HepG2 (cell line): ENCODE results near the gene HSD17B2. TPM values are rescaled to one million over a fixed set of nuclear protein-coding genes. Genes with fewer than 3 reads are reported as not detected.

Source experiments
- ATAC-seq: fragments of 200-7000 bp; cut with Tn5 transposase; 3 replicates; pipeline ENCODE4 v1.9.1; 2020; ENCODE audit warnings: mild to moderate bottlenecking, moderate library complexity
- BruUV-seq: library from RNA; stranded (reverse); fragments of 400-500 nt; replicated peaks from 2 replicates; lab custom pipeline; 2021; lab: Mats Ljungman, UMichigan
- CTCF ChIA-PET: fragments of 300-600 bp; formaldehyde crosslinking; extraction: SDS; loops from one replicate; lab custom pipeline; 2021; ENCODE audit warnings: low total read pairs, inconsistent platforms, low intra/inter-chr PET ratio; lab: Yijun Ruan, JAX
- POLR2A ChIA-PET: fragments of 350-600 bp; sonication (Branson Sonifier 250); formaldehyde crosslinking; loops from one replicate; lab custom pipeline; 2020; ENCODE audit warnings: antibody characterized with exemption, inconsistent platforms; lab: Yijun Ruan, JAX
- DNase-seq: peaks from one replicate; pipeline ENCODE4 v3.0.0-alpha.2; 2015; ENCODE audit warnings: low spot score
- FAIRE-seq: peaks from 3 replicates; lab custom pipeline; 2011; peaks lifted over from hg19 to GRCh38; lab: Jason Lieb, UNC
- H2AFZ ChIP-seq: one replicate; pipeline ENCODE4 v1.6.1; 2011; ENCODE audit warnings: low read length, inconsistent platforms
- H3K27ac ChIP-seq: fragments of 300-600 bp; 3 replicates; pipeline ENCODE4 v1.8.0; 2011; ENCODE audit warnings: mixed run types, mild to moderate bottlenecking, mixed read lengths, low read length, inconsistent platforms; ENCODE audit not compliant: insufficient read depth; ENCODE audit errors: extremely low read length
- H3K27me3 ChIP-seq, 2 experiments: fragments of 200-600 bp in 1 of 2; 2 replicates in 1 of 2; 3 replicates in 1 of 2; pipeline versions ENCODE4 v1.6.0 to v1.8.0; 2011; ENCODE audit warnings: low read length in 2 of 2, mild to moderate bottlenecking in 2 of 2, moderate library complexity in 2 of 2, inconsistent platforms in 1 of 2; ENCODE audit not compliant: insufficient read depth in 2 of 2, control insufficient read depth in 1 of 2
- H3K36me3 ChIP-seq, 2 experiments: fragments of 200-600 bp in 1 of 2; replicated peaks in 1 of 2; 2 replicates in 1 of 2; 3 replicates in 1 of 2; pipeline versions ENCODE4 v1.5.1 to v1.8.0; 2011; ENCODE audit warnings: low read length in 2 of 2, inconsistent platforms in 1 of 2; ENCODE audit not compliant: insufficient read depth in 2 of 2, control insufficient read depth in 1 of 2
- H3K4me1 ChIP-seq: 2 replicates; pipeline ENCODE4 v1.5.1; 2012; ENCODE audit warnings: low read length, inconsistent platforms; ENCODE audit not compliant: insufficient read depth
- H3K4me2 ChIP-seq: 2 replicates; pipeline ENCODE4 v1.6.0; 2011; ENCODE audit warnings: low read depth, low read length, inconsistent platforms
- H3K4me3 ChIP-seq, 3 experiments: fragments of 200-600 bp in 1 of 3; sonication (generic), shearing (Covaris generic) in 1 of 3; replicated peaks in 1 of 3; 2 replicates each; pipeline ENCODE4 v1.5.1; 2011 to 2016; ENCODE audit warnings: low read length in 3 of 3, inconsistent platforms in 2 of 3, low read depth in 2 of 3, mild to moderate bottlenecking in 2 of 3, control low read depth in 1 of 3, mixed read lengths in 1 of 3; ENCODE audit not compliant: insufficient read depth in 1 of 3
- H3K79me2 ChIP-seq: one replicate; pipeline ENCODE4 v1.6.1; 2011; ENCODE audit warnings: low read length, inconsistent platforms; ENCODE audit not compliant: insufficient read depth
- H3K9ac ChIP-seq: 2 replicates; pipeline ENCODE4 v1.6.0; 2011; ENCODE audit warnings: mild to moderate bottlenecking, low read depth, low read length, inconsistent platforms; ENCODE audit not compliant: insufficient read depth
- H3K9me3 ChIP-seq: 2 replicates; pipeline ENCODE4 v1.5.1; 2012; ENCODE audit warnings: mild to moderate bottlenecking, low read length
- H4K20me1 ChIP-seq: 2 replicates; pipeline ENCODE4 v1.6.0; 2011; ENCODE audit warnings: inconsistent platforms, mild to moderate bottlenecking, low read length, moderate library complexity; ENCODE audit not compliant: insufficient read depth
- ATM ChIP-seq: fragments of 450-650 bp; IDR thresholded peaks from 2 replicates; pipeline ENCODE4 v1.7.1; 2017; ENCODE audit warnings: mild to moderate bottlenecking, borderline replicate concordance
- CREB1 ChIP-seq, 2 experiments: fragments of 450-650 bp in 1 of 2; IDR thresholded peaks; 2 replicates each; pipeline ENCODE4 v1.6.1; 2016 to 2017; ENCODE audit warnings: control low read depth in 1 of 2, mild to moderate bottlenecking in 1 of 2, missing compliant biosample characterization in 1 of 2, missing genetic modification characterization in 1 of 2
- FOXO4 ChIP-seq: sonication (generic); formaldehyde crosslinking; conservative IDR thresholded peaks from 2 replicates; pipeline ENCODE4 v1.8.1; 2023; ENCODE audit warnings: missing genetic modification reagents
- HMG20A ChIP-seq: IDR thresholded peaks from 2 replicates; pipeline ENCODE4 v1.6.1; 2016; ENCODE audit warnings: borderline replicate concordance
- MAFF ChIP-seq: IDR thresholded peaks from 2 replicates; pipeline ENCODE4 v1.6.1; 2011; ENCODE audit warnings: low read depth, low read length, improper control_type of control experiment
- MBNL3 ChIP-seq: fragments of 250-450 bp; sonication (Bioruptor Pico); conservative IDR thresholded peaks from 2 replicates; pipeline ENCODE4 v1.8.0; 2022; ENCODE audit warnings: mild to moderate bottlenecking, inconsistent platforms
- NFATC3 ChIP-seq: sonication (generic); formaldehyde crosslinking; IDR thresholded peaks from 2 replicates; pipeline ENCODE4 v1.5.1; 2020; ENCODE audit warnings: mild to moderate bottlenecking, missing genetic modification reagents
- SETDB1 ChIP-seq: sonication (generic); formaldehyde crosslinking; IDR thresholded peaks from 2 replicates; pipeline ENCODE4 v1.5.1; 2020; ENCODE audit warnings: missing genetic modification reagents, mild to moderate bottlenecking, borderline replicate concordance
- SRF ChIP-seq: IDR thresholded peaks from 2 replicates; pipeline ENCODE4 v1.6.1; 2011; ENCODE audit warnings: mild to moderate bottlenecking, low read depth, low read length, moderate library complexity
- TEF ChIP-seq: sonication (generic); formaldehyde crosslinking; IDR thresholded peaks from 2 replicates; pipeline ENCODE4 v1.5.0; 2020; ENCODE audit warnings: missing genetic modification reagents
- ZMYM2 ChIP-seq: sonication (generic); formaldehyde crosslinking; IDR thresholded peaks from 2 replicates; pipeline ENCODE4 v1.8.0; 2022; ENCODE audit warnings: mild to moderate bottlenecking, missing genetic modification reagents
- ZNF7 ChIP-seq: IDR thresholded peaks from 2 replicates; pipeline ENCODE4 v1.6.1; 2016; ENCODE audit warnings: missing biosample characterization, missing genetic modification reagents
- WGBS: methylation state at CpG from one replicate; pipeline ENCODE4 v1.1.6; 2017; ENCODE audit warnings: low lambda C conversion rate; 5-methylcytosine and 5-hydroxymethylcytosine counted together
- in situ Hi-C: cut with HindIII; loops from 2 replicates; pipeline ENCODE4 v1.10.0; 2017; ENCODE audit warnings: low pct_unique_long_range_greater_than_20kb; ENCODE audit not compliant: extremely low pct_ligation_motif_present
- intact Hi-C: fragments of 100-400 bp; cut with micrococcal nuclease; formaldehyde crosslinking; loops from one replicate; pipeline ENCODE4 v1.10.0; 2022; ENCODE audit not compliant: unreplicated experiment
- polyA plus RNA-seq, 8 experiments: library from polyadenylated mRNA; depleted of rRNA in 3 of 8; stranded (reverse) in 7 of 8; unstranded in 1 of 8; fragments of >200 nt; fragmentation: Illumina TruSeq in 4 of 8; extraction: Trizol in 4 of 8; gene quantifications; 2 replicates each; pipeline versions ENCODE4 v1.2.1 to v1.2.3, GENCODE V29; 2011 to 2016; ENCODE audit warnings: low read depth in 4 of 8, missing spikeins in 1 of 8, mixed read lengths in 1 of 8; ENCODE audit not compliant: insufficient read depth in 1 of 8
- total RNA-seq, 5 experiments: library from RNA; depleted of rRNA; stranded (reverse); fragments of >200 nt; fragmentation: Illumina TruSeq; extraction: Trizol; gene quantifications; 2 replicates each; pipeline ENCODE4 v1.2.3, GENCODE V29; 2016; ENCODE audit warnings: low read depth in 1 of 5
- TF ChIP-seq, protein P1 (sequence below): sonication (generic); formaldehyde crosslinking; IDR thresholded peaks from 2 replicates; pipeline ENCODE4 v1.9.0; 2021; ENCODE audit warnings: missing genetic modification reagents, borderline replicate concordance
- TF ChIP-seq, protein P2 (sequence below): sonication (generic); formaldehyde crosslinking; IDR thresholded peaks from 2 replicates; pipeline ENCODE4 v1.4.0; 2020; ENCODE audit warnings: low read depth, mild to moderate bottlenecking, missing genetic modification reagents
- TF ChIP-seq, protein P3 (sequence below): IDR thresholded peaks from 2 replicates; pipeline ENCODE4 v1.6.1; 2018; ENCODE audit warnings: missing genetic modification reagents

Gene HSD17B2
- total and polyA plus RNA-seq, 2 of the 13 experiments (the other 11 are each of a cell fraction or from before 2014, with no cell fraction given) = 26.3 to 69.3 TPM

GRCh38 chr16:82043680-82044584 is 8.9 kb downstream of the HSD17B2 start (continued):
- TF ChIP-seq TEF (CRISPR knock-in tag) = no peak
- TF ChIP-seq, protein P1, sequence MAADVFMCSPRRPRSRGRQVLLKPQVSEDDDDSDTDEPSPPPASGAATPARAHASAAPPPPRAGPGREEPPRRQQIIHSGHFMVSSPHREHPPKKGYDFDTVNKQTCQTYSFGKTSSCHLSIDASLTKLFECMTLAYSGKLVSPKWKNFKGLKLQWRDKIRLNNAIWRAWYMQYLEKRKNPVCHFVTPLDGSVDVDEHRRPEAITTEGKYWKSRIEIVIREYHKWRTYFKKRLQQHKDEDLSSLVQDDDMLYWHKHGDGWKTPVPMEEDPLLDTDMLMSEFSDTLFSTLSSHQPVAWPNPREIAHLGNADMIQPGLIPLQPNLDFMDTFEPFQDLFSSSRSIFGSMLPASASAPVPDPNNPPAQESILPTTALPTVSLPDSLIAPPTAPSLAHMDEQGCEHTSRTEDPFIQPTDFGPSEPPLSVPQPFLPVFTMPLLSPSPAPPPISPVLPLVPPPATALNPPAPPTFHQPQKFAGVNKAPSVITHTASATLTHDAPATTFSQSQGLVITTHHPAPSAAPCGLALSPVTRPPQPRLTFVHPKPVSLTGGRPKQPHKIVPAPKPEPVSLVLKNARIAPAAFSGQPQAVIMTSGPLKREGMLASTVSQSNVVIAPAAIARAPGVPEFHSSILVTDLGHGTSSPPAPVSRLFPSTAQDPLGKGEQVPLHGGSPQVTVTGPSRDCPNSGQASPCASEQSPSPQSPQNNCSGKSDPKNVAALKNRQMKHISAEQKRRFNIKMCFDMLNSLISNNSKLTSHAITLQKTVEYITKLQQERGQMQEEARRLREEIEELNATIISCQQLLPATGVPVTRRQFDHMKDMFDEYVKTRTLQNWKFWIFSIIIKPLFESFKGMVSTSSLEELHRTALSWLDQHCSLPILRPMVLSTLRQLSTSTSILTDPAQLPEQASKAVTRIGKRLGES (CRISPR knock-in tag) = no peak

- in situ Hi-C loops (no loop called here), intact Hi-C loops (no loop called here)
- no TSS peak for BruUV-seq
- FAIRE-seq = peak; percentile 64
- no peaks in the 10 kb centered on the region; the same call in 1 of the 2 replicates for H4K20me1 ChIP-seq
- H3K36me3 ChIP-seq = peaks cover 2 to 5% of the 10 kb centered on the region in 2 experiments; a peak in 4 of 5 replicates
- H3K79me2 ChIP-seq = peaks cover 51% of the 10 kb centered on the region
- peak; percentile 91 for ATAC-seq
- 69% methylated on average over 3 of the region's 3 CpGs for WGBS
- POLR2A ChIA-PET = interaction anchor here (0.7 to 2.4 kb wide), 5 partner anchors 10 to 125 kb away, joined by 3 to 9 read pairs (median 3); partner anchors contain the start of genes HSD17B2 and MPHOSPH6
- CTCF ChIA-PET = no interaction called here
- peak; percentile 74 for DNase-seq
- no peak overlapping the region for H2AFZ ChIP-seq
- peaks cover 78% of the 10 kb centered on the region for H3K4me1 ChIP-seq
- no peaks in the 10 kb centered on the region for H3K27me3 ChIP-seq
- peak overlapping the region; percentile 58 for H3K4me2 ChIP-seq
- no peaks in the 10 kb centered on the region for H3K9me3 ChIP-seq
- H3K27ac ChIP-seq = peak overlapping the region; percentile 25
- H3K4me3 ChIP-seq = peak overlapping the region in 1 of 3 experiments; percentile 8; a peak in 1 of 6 replicates
- H3K9ac ChIP-seq = no peak overlapping the region
- TF ChIP-seq NFATC3 (CRISPR knock-in tag) (no peak), HMG20A (CRISPR knock-in tag) (no peak), ZNF7 (CRISPR knock-in tag) (no peak), CREB1 (IDR thresholded peaks at IDR 0.05) (no peak), CREB1 (CRISPR knock-in tag; IDR thresholded peaks at IDR 0.05) (no peak), ZMYM2 (peak; percentile 56; the same call in 1 of the 2 replicates), MAFF (no peak), MBNL3 (CRISPR knock-in tag) (no peak), ATM (no peak), FOXO4 (CRISPR knock-in tag) (no peak), SETDB1 (CRISPR knock-in tag) (no peak), SRF (no peak)
- TF ChIP-seq, protein P2, sequence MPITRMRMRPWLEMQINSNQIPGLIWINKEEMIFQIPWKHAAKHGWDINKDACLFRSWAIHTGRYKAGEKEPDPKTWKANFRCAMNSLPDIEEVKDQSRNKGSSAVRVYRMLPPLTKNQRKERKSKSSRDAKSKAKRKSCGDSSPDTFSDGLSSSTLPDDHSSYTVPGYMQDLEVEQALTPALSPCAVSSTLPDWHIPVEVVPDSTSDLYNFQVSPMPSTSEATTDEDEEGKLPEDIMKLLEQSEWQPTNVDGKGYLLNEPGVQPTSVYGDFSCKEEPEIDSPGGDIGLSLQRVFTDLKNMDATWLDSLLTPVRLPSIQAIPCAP = no peak
- TF ChIP-seq, protein P3, sequence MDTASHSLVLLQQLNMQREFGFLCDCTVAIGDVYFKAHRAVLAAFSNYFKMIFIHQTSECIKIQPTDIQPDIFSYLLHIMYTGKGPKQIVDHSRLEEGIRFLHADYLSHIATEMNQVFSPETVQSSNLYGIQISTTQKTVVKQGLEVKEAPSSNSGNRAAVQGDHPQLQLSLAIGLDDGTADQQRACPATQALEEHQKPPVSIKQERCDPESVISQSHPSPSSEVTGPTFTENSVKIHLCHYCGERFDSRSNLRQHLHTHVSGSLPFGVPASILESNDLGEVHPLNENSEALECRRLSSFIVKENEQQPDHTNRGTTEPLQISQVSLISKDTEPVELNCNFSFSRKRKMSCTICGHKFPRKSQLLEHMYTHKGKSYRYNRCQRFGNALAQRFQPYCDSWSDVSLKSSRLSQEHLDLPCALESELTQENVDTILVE (CRISPR knock-in tag) = no peak
Measured at GRCh38 chr16:82044585-82044911, 9.5 kb downstream of the HSD17B2 start.
